Measurements from ENCODE around the gene TMEM52.

The TMEM52 gene

GRCh38 chr1:1872329-1872994 is 46.6 kb downstream of the TMEM52 start:
- DNase-seq = no peak
- no peak for ATAC-seq

DNA sequence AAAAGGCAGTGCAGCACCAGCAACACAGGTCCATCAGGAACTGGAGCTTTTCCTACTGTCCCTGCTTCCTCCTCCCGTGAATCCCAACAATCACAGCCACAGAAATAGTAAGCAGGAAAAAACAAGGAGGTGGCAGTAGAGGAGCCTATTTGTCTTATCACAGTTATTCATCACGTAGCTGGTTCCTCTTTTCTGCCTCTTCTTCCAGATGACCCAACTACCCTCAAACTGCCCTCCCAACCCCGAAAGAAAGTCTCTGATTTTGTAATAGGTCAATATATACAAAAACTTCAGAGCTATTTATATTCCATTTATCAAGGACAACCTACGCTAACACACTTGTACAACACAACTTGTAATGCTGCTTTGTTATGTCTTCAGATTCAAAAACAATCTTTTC is 49.6 kb downstream of the TMEM52 start:
- DNase-seq = no peak
- no peak for ATAC-seq
